Neuronal stem cell (in vitro differentiated cells): ENCODE results near the gene ARHGAP23.
"Not testable (repeated sequence)": the region's sequence is repeated elsewhere in the genome, so short reads cannot be mapped to it uniquely, and the experiment has no call there.

Experiments used
- DNase-seq: peaks from one replicate; pipeline ENCODE4 v3.0.0-alpha.2; 2013; ENCODE audit warnings: low spot score
- H2AFZ ChIP-seq: one replicate; pipeline ENCODE4 v1.6.1; 2013; ENCODE audit warnings: mild to moderate bottlenecking, low read length, inconsistent platforms
- H2AK5ac ChIP-seq: 2 replicates; pipeline ENCODE4 v1.6.1; 2013; ENCODE audit warnings: low read depth, mild to moderate bottlenecking, inconsistent platforms, low read length, moderate library complexity, mixed read lengths
- H2BK120ac ChIP-seq: 2 replicates; pipeline ENCODE4 v1.6.1; 2013; ENCODE audit warnings: low read depth, mild to moderate bottlenecking, inconsistent platforms, low read length, moderate library complexity, mixed read lengths
- H2BK12ac ChIP-seq: one replicate; pipeline ENCODE4 v1.6.1; 2013; ENCODE audit warnings: low read length, inconsistent platforms
- H2BK15ac ChIP-seq: 2 replicates; pipeline ENCODE4 v1.6.1; 2013; ENCODE audit warnings: mild to moderate bottlenecking, low read length, inconsistent platforms, mixed read lengths
- H2BK5ac ChIP-seq: one replicate; pipeline ENCODE4 v1.6.1; 2013; ENCODE audit warnings: inconsistent platforms, mild to moderate bottlenecking, low read length, moderate library complexity
- H3K14ac ChIP-seq: one replicate; pipeline ENCODE4 v1.6.1; 2013; ENCODE audit warnings: low read length, inconsistent platforms
- H3K18ac ChIP-seq: 2 replicates; pipeline ENCODE4 v1.6.1; 2013; ENCODE audit warnings: low read length, inconsistent platforms
- H3K23ac ChIP-seq: 2 replicates; pipeline ENCODE4 v1.6.1; 2013; ENCODE audit warnings: low read depth, mild to moderate bottlenecking, mixed read lengths, low read length, inconsistent platforms; ENCODE audit not compliant: poor library complexity
- H3K27ac ChIP-seq: replicated peaks from 3 replicates; pipeline ENCODE4 v1.5.1; 2013; ENCODE audit warnings: low read length, inconsistent platforms
- H3K27me3 ChIP-seq, 3 experiments: 2 replicates each; pipeline ENCODE4 v1.6.1; 2013; ENCODE audit warnings: low read length in 3 of 3, mild to moderate bottlenecking in 2 of 3, inconsistent platforms in 1 of 3, low read depth in 1 of 3, mixed read lengths in 1 of 3, moderate library complexity in 1 of 3; ENCODE audit not compliant: control insufficient read depth in 3 of 3, insufficient read depth in 3 of 3
- H3K36me3 ChIP-seq, 2 donors: replicated peaks in 1 of 2; 2 replicates each; pipeline ENCODE4 v1.6.1; 2013; ENCODE audit warnings: low read length in 2 of 2; ENCODE audit not compliant: control insufficient read depth in 2 of 2, insufficient read depth in 2 of 2
- H3K4ac ChIP-seq: 2 replicates; pipeline ENCODE4 v1.6.1; 2013; ENCODE audit warnings: inconsistent platforms, mild to moderate bottlenecking, low read length, moderate library complexity
- H3K4me1 ChIP-seq, 2 donors: 1 replicate in 1 of 2; 2 replicates in 1 of 2; pipeline ENCODE4 v1.6.1; 2013; ENCODE audit warnings: low read length in 2 of 2, low read depth in 1 of 2; ENCODE audit not compliant: control insufficient read depth in 2 of 2, insufficient read depth in 1 of 2
- H3K4me2 ChIP-seq: one replicate; pipeline ENCODE4 v1.6.1; 2013; ENCODE audit warnings: mild to moderate bottlenecking, low read length, inconsistent platforms; ENCODE audit not compliant: insufficient read depth, poor library complexity, severe bottlenecking
- H3K4me3 ChIP-seq, 2 donors: 2 replicates each; pipeline ENCODE4 v1.5.1; 2013; ENCODE audit warnings: low read length in 2 of 2, mild to moderate bottlenecking in 2 of 2, inconsistent platforms in 1 of 2, moderate library complexity in 1 of 2
- H3K79me1 ChIP-seq: one replicate; pipeline ENCODE4 v1.6.1; 2013; ENCODE audit warnings: low read depth, mild to moderate bottlenecking, inconsistent platforms, low read length, moderate library complexity
- H3K9ac ChIP-seq: one replicate; pipeline ENCODE4 v1.6.1; 2013; ENCODE audit warnings: mild to moderate bottlenecking, low read depth, low read length, inconsistent platforms; ENCODE audit not compliant: poor library complexity
- H3K9me3 ChIP-seq, 2 donors: replicated peaks in 1 of 2; 2 replicates each; pipeline versions ENCODE3 to v1.6.1; 2013; ENCODE audit warnings: low read length in 2 of 2, mild to moderate bottlenecking in 2 of 2, inconsistent platforms in 1 of 2, low read depth in 1 of 2, mixed read lengths in 1 of 2, moderate library complexity in 1 of 2; ENCODE audit not compliant: control insufficient read depth in 2 of 2, insufficient read depth in 1 of 2
- H4K8ac ChIP-seq: one replicate; pipeline ENCODE4 v1.6.1; 2013; ENCODE audit warnings: low read depth, mild to moderate bottlenecking, inconsistent platforms, low read length, moderate library complexity
- H4K91ac ChIP-seq: one replicate; pipeline ENCODE4 v1.6.1; 2013; ENCODE audit warnings: low read length, low read depth, mild to moderate bottlenecking, inconsistent platforms; ENCODE audit not compliant: poor library complexity
- WGBS, 2 donors: extraction: QIAGEN DNeasy Blood & Tissue Kit; methylation state at CpG; one replicate each; pipeline ENCODE4 v1.1.7; 2013; ENCODE audit warnings: missing lambda C conversion rate in 2 of 2, mixed read lengths in 1 of 2; ENCODE audit not compliant: insufficient read length in 2 of 2, insufficient replicate concordance in 1 of 2; ENCODE audit errors: extremely low coverage in 2 of 2; 5-methylcytosine and 5-hydroxymethylcytosine counted together

ARHGAP23 gene

GRCh38 chr17:38437313-38437712 lies 9.0 kb downstream of the ARHGAP23 start:
- not testable (repeated sequence) for H4K8ac ChIP-seq, H3K27ac ChIP-seq, H3K9ac ChIP-seq, H3K18ac ChIP-seq, H3K9me3 ChIP-seq, H3K14ac ChIP-seq, H3K4me3 ChIP-seq, H4K91ac ChIP-seq, DNase-seq, H3K79me1 ChIP-seq, H3K36me3 ChIP-seq, H2BK120ac ChIP-seq, H3K27me3 ChIP-seq, H2BK5ac ChIP-seq, H2AFZ ChIP-seq, H3K23ac ChIP-seq, H2BK12ac ChIP-seq, H2AK5ac ChIP-seq, H3K4ac ChIP-seq, H2BK15ac ChIP-seq, H3K4me2 ChIP-seq, H3K4me1 ChIP-seq
- no CpG with 5 or more reads among the region's 1 CpG for WGBS, 2 donors

- Histone ChIP-seq H3K9me3 (no peaks in the 10 kb centered on the region), H4K91ac (no peak overlapping the region), H3K4me3 (no peak overlapping the region), H3K79me1 (no peaks in the 10 kb centered on the region), H3K4ac (no peak overlapping the region), H2BK15ac (no peak overlapping the region), H3K23ac (no peak overlapping the region), H3K36me3 (no peaks in the 10 kb centered on the region), H2BK120ac (no peak overlapping the region), H3K4me1 (peaks cover 2 to 9% of the 10 kb centered on the region in 2 donors), H4K8ac (no peak overlapping the region), H3K14ac (no peak overlapping the region), H3K27ac (no peak overlapping the region), H3K9ac (no peak overlapping the region), H3K18ac (no peak overlapping the region), H3K27me3 (no peaks in the 10 kb centered on the region), H2BK5ac (no peak overlapping the region), H2AFZ (no peak overlapping the region), H3K4me2 (no peak overlapping the region), H2AK5ac (no peak overlapping the region), H2BK12ac (no peak overlapping the region)
- DNase-seq = no peak
- no CpG with 5 or more reads among the region's 5 CpGs for WGBS, 2 donors
Measured at GRCh38 chr17:38439436-38439835, 11.2 kb downstream of the ARHGAP23 start.

- Histone ChIP-seq H3K14ac (no peak overlapping the region), H4K91ac (no peak overlapping the region), H3K9me3 (no peaks in the 10 kb centered on the region), H2BK12ac (no peak overlapping the region), H2BK120ac (no peak overlapping the region), H3K4me3 (peak overlapping the region in 1 of 2 donors; percentile 22), H3K4me2 (no peak overlapping the region), H3K79me1 (no peaks in the 10 kb centered on the region), H3K4me1 (peaks cover 4 to 9% of the 10 kb centered on the region in 2 donors), H3K27me3 (no peaks in the 10 kb centered on the region), H4K8ac (no peak overlapping the region), H2BK5ac (no peak overlapping the region), H3K18ac (no peak overlapping the region), H3K4ac (no peak overlapping the region), H2BK15ac (no peak overlapping the region), H3K9ac (no peak overlapping the region), H3K23ac (no peak overlapping the region), H2AK5ac (no peak overlapping the region), H2AFZ (no peak overlapping the region), H3K27ac (no peak overlapping the region), H3K36me3 (no peaks in the 10 kb centered on the region)
- no CpG with 5 or more reads among the region's 16 CpGs for WGBS, 2 donors
- no peak for DNase-seq
Measured at GRCh38 chr17:38440614-38441397, 12.5 kb downstream of the ARHGAP23 start.

GRCh38 chr17:38441429-38442061 lies 13.3 kb downstream of the ARHGAP23 start:
- no peak overlapping the region for H3K27ac ChIP-seq

More at GRCh38 chr17:38441429-38442061, 13.3 kb downstream of the ARHGAP23 start:
- no peaks in the 10 kb centered on the region for H3K27me3 ChIP-seq
- no peaks in the 10 kb centered on the region for H3K79me1 ChIP-seq
- no peak overlapping the region for H2AK5ac ChIP-seq
- H3K9ac ChIP-seq = no peak overlapping the region
- no peak overlapping the region for H2BK5ac ChIP-seq
- H3K23ac ChIP-seq = no peak overlapping the region
- H2AFZ ChIP-seq = no peak overlapping the region
- no peak overlapping the region for H2BK120ac ChIP-seq
- no peaks in the 10 kb centered on the region for H3K36me3 ChIP-seq
- H3K4me2 ChIP-seq = no peak overlapping the region
- H2BK15ac ChIP-seq = no peak overlapping the region
- no peaks in the 10 kb centered on the region for H3K9me3 ChIP-seq
- no peak for DNase-seq
- no peak overlapping the region for H3K18ac ChIP-seq
- H3K4me1 ChIP-seq = peaks cover 4 to 8% of the 10 kb centered on the region in 2 donors
- no CpG with 5 or more reads among the region's 9 CpGs for WGBS, 2 donors
- no peak overlapping the region for H3K14ac ChIP-seq
- no peak overlapping the region for H3K4me3 ChIP-seq
- H4K8ac ChIP-seq = no peak overlapping the region
- H2BK12ac ChIP-seq = no peak overlapping the region
- no peak overlapping the region for H3K4ac ChIP-seq
- H4K91ac ChIP-seq = no peak overlapping the region
